ENCODE results near the gene KIRREL3.

Gene KIRREL3

GRCh38 chr11:126791446-126791845 lies 209.1 kb downstream of the KIRREL3 start:
- no peak overlapping the region for H3K27ac ChIP-seq
- TF ChIP-seq ZFX (IDR thresholded peaks at IDR 0.05) (no peak), CTCF (conservative IDR thresholded peaks at IDR 0.05) (no peak)

GRCh38 chr11:126790550-126791081 lies 210.0 kb downstream of the KIRREL3 start:
- H3K27ac ChIP-seq, result no peak overlapping the region

GRCh38 chr11:126782810-126783209 lies 217.8 kb downstream of the KIRREL3 start:
- TF ChIP-seq CTCF (conservative IDR thresholded peaks at IDR 0.05) (no peak), ZFX (IDR thresholded peaks at IDR 0.05) (no peak)
- H3K27ac ChIP-seq, result no peak overlapping the region

More at GRCh38 chr11:126790550-126791081, 210.0 kb downstream of the KIRREL3 start:
- TF ChIP-seq CTCF (conservative IDR thresholded peaks at IDR 0.05), result no peak
- no peak for TF ChIP-seq ZFX (IDR thresholded peaks at IDR 0.05)

GRCh38 chr11:126781942-126782341 lies 218.6 kb downstream of the KIRREL3 start:
- no peak overlapping the region for H3K27ac ChIP-seq
- TF ChIP-seq CTCF (conservative IDR thresholded peaks at IDR 0.05), result no peak
- no peak for TF ChIP-seq ZFX (IDR thresholded peaks at IDR 0.05)

GRCh38 chr11:126776119-126776518 lies 224.5 kb downstream of the KIRREL3 start:
- H3K27ac ChIP-seq, result no peak overlapping the region
- no peak for TF ChIP-seq ZFX (IDR thresholded peaks at IDR 0.05)
- TF ChIP-seq CTCF (conservative IDR thresholded peaks at IDR 0.05), result no peak

GRCh38 chr11:126772267-126772666 lies 228.3 kb downstream of the KIRREL3 start:
- TF ChIP-seq ZFX (IDR thresholded peaks at IDR 0.05), result no peak
- TF ChIP-seq CTCF (conservative IDR thresholded peaks at IDR 0.05), result no peak
- no peak overlapping the region for H3K27ac ChIP-seq

GRCh38 chr11:126768702-126769101 lies 231.9 kb downstream of the KIRREL3 start:
- no peak for TF ChIP-seq CTCF (conservative IDR thresholded peaks at IDR 0.05)
- TF ChIP-seq ZFX (IDR thresholded peaks at IDR 0.05), result no peak
- no peak overlapping the region for H3K27ac ChIP-seq
